WTC11 (cell line): ENCODE measurements around the gene CD28. TPM values are rescaled to one million over a fixed set of nuclear protein-coding genes. Genes with fewer than 3 reads are reported as not detected.

Experiments used
- ATAC-seq: fragments of 200-7000 bp; cut with Tn5 transposase; 2 replicates; pipeline ENCODE4 v1.10.0; 2021; ENCODE audit warnings: mild to moderate bottlenecking, moderate library complexity
- CTCF ChIA-PET: fragments of 300-600 bp; sonication (Branson Sonifier 250); formaldehyde crosslinking; loops from one replicate; lab custom pipeline; 2021; ENCODE audit warnings: antibody characterized with exemption; lab: Charles Lee
- POLR2A ChIA-PET: fragments of 350-600 bp; sonication (Branson Sonifier 250); formaldehyde crosslinking; loops from one replicate; lab custom pipeline; 2021; ENCODE audit warnings: antibody characterized with exemption; lab: Charles Lee
- DNase-seq: peaks from one replicate; pipeline ENCODE4 v3.0.0; 2021; ENCODE audit warnings: low spot score
- H3K27ac Mint-ChIP-seq: 2 replicates; pipeline ENCODE4 v1.8.0; 2021; ENCODE audit warnings: mixed read lengths
- H3K27me3 Mint-ChIP-seq: 2 replicates; pipeline ENCODE4 v1.8.0; 2021; ENCODE audit warnings: low read depth, mild to moderate bottlenecking, moderate library complexity, mixed read lengths
- H3K36me3 Mint-ChIP-seq: 2 replicates; pipeline ENCODE4 v1.8.0; 2021; ENCODE audit warnings: mixed read lengths
- H3K4me1 Mint-ChIP-seq: 2 replicates; pipeline ENCODE4 v1.8.0; 2022; ENCODE audit warnings: mixed read lengths
- H3K4me3 Mint-ChIP-seq: 2 replicates; pipeline ENCODE4 v1.8.0; 2021; ENCODE audit warnings: mild to moderate bottlenecking, moderate library complexity, mixed read lengths
- H3K9me3 Mint-ChIP-seq: 2 replicates; pipeline ENCODE4 v1.8.0; 2021; ENCODE audit warnings: mixed read lengths
- ESRRA ChIP-seq: sonication (generic); formaldehyde crosslinking; IDR thresholded peaks from 2 replicates; pipeline ENCODE4 v1.8.1; 2022; ENCODE audit warnings: mild to moderate bottlenecking, missing genetic modification reagents, borderline replicate concordance
- ETV6 ChIP-seq: sonication (generic); formaldehyde crosslinking; IDR thresholded peaks from 2 replicates; pipeline ENCODE4 v1.8.1; 2022; ENCODE audit warnings: mild to moderate bottlenecking, missing genetic modification reagents
- FOXP1 ChIP-seq: sonication (generic); formaldehyde crosslinking; IDR thresholded peaks from 2 replicates; pipeline ENCODE4 v1.8.0; 2022; ENCODE audit warnings: missing genetic modification reagents, mild to moderate bottlenecking, moderate library complexity, borderline replicate concordance
- FOXP4 ChIP-seq: sonication (generic); formaldehyde crosslinking; IDR thresholded peaks from 2 replicates; pipeline ENCODE4 v1.8.0; 2022; ENCODE audit warnings: mild to moderate bottlenecking, missing genetic modification reagents
- GABPB1 ChIP-seq: sonication (generic); formaldehyde crosslinking; IDR thresholded peaks from 2 replicates; pipeline ENCODE4 v1.8.1; 2023; ENCODE audit warnings: mild to moderate bottlenecking, missing genetic modification reagents
- OVOL2 ChIP-seq: fragments of 250-450 bp; sonication (Bioruptor Pico); IDR thresholded peaks from 2 replicates; pipeline ENCODE4 v1.9.0; 2021; ENCODE audit warnings: mild to moderate bottlenecking, borderline replicate concordance
- SOX15 ChIP-seq: fragments of 250-450 bp; sonication (Bioruptor Pico); IDR thresholded peaks from 2 replicates; pipeline ENCODE4 v1.9.0; 2021; ENCODE audit warnings: mild to moderate bottlenecking
- TCF7 ChIP-seq: sonication (generic); formaldehyde crosslinking; IDR thresholded peaks from 2 replicates; pipeline ENCODE4 v1.8.0; 2022; ENCODE audit warnings: mild to moderate bottlenecking, low read depth, missing genetic modification reagents, moderate library complexity
- ZBTB21 ChIP-seq: sonication (generic); formaldehyde crosslinking; IDR thresholded peaks from 2 replicates; pipeline ENCODE4 v1.8.1; 2023; ENCODE audit warnings: mild to moderate bottlenecking, missing genetic modification reagents, borderline replicate concordance
- ZNF423 ChIP-seq: fragments of 250-450 bp; sonication (Bioruptor Pico); IDR thresholded peaks from 2 replicates; pipeline ENCODE4 v2.1.2; 2022; ENCODE audit warnings: mild to moderate bottlenecking, moderate library complexity
- total RNA-seq: library from RNA; stranded (reverse); gene quantifications from 3 replicates; pipeline ENCODE4 v1.2.3, GENCODE V29; 2021
- TF ChIP-seq, protein P1 (sequence below): sonication (generic); formaldehyde crosslinking; IDR thresholded peaks from 2 replicates; pipeline ENCODE4 v1.8.1; 2023; ENCODE audit warnings: mild to moderate bottlenecking, missing genetic modification reagents, borderline replicate concordance
- TF ChIP-seq, protein P2 (sequence below): sonication (generic); formaldehyde crosslinking; IDR thresholded peaks from 2 replicates; pipeline ENCODE4 v1.8.0; 2022; ENCODE audit warnings: missing genetic modification reagents
- TF ChIP-seq, protein P3 (sequence below): fragments of 250-450 bp; sonication (Bioruptor Pico); IDR thresholded peaks from 2 replicates; pipeline ENCODE4 v1.9.0; 2021; ENCODE audit warnings: mild to moderate bottlenecking, borderline replicate concordance

CD28 gene
- total RNA-seq, 1 experiment from 2014 or later = 0.11 TPM

DNA sequence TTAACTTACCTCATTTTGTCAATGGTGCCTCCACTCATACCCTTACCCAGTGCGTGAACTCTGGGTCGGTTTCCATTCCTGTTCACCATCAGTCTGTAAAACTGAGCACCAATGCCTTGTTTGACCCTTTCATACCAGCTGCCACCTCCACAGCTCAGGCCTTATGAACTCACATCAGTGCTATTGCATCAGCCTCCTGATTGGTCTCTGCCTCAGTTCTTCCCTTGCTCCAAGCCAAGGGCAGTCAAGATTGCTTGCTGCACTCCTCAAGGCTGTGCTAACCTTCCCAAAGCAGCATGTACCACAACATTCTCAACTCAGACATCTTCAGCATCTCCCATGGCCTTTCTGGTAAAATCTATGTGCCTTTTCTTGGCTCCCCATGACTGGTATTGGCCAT, 9.3 kb downstream of the CD28 start:
- DNase-seq (no peak), ATAC-seq (no peak)
- ChIA-PET POLR2A (interaction anchor here (0.6 kb wide), 1 partner anchor 118 kb away, joined by 8 read pairs; no protein-coding TSS in a partner anchor), CTCF (no interaction called here)
- H3K27me3 Mint-ChIP-seq = no peaks in the 10 kb centered on the region
- peaks cover 10% of the 10 kb centered on the region for H3K9me3 Mint-ChIP-seq
- no peak overlapping the region for H3K4me3 Mint-ChIP-seq
- no peaks in the 10 kb centered on the region for H3K36me3 Mint-ChIP-seq
- peak; percentile 42; the same call in 1 of the 2 replicates for TF ChIP-seq GABPB1 (CRISPR knock-in tag)
- TF ChIP-seq, protein P1, sequence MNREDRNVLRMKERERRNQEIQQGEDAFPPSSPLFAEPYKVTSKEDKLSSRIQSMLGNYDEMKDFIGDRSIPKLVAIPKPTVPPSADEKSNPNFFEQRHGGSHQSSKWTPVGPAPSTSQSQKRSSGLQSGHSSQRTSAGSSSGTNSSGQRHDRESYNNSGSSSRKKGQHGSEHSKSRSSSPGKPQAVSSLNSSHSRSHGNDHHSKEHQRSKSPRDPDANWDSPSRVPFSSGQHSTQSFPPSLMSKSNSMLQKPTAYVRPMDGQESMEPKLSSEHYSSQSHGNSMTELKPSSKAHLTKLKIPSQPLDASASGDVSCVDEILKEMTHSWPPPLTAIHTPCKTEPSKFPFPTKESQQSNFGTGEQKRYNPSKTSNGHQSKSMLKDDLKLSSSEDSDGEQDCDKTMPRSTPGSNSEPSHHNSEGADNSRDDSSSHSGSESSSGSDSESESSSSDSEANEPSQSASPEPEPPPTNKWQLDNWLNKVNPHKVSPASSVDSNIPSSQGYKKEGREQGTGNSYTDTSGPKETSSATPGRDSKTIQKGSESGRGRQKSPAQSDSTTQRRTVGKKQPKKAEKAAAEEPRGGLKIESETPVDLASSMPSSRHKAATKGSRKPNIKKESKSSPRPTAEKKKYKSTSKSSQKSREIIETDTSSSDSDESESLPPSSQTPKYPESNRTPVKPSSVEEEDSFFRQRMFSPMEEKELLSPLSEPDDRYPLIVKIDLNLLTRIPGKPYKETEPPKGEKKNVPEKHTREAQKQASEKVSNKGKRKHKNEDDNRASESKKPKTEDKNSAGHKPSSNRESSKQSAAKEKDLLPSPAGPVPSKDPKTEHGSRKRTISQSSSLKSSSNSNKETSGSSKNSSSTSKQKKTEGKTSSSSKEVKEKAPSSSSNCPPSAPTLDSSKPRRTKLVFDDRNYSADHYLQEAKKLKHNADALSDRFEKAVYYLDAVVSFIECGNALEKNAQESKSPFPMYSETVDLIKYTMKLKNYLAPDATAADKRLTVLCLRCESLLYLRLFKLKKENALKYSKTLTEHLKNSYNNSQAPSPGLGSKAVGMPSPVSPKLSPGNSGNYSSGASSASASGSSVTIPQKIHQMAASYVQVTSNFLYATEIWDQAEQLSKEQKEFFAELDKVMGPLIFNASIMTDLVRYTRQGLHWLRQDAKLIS (CRISPR knock-in tag) = no peak
- no peak overlapping the region for H3K27ac Mint-ChIP-seq
- peaks cover 16% of the 10 kb centered on the region for H3K4me1 Mint-ChIP-seq

- POLR2A ChIA-PET = no interaction called here
- no peak for ATAC-seq
- Mint-ChIP-seq H3K36me3 (no peaks in the 10 kb centered on the region), H3K9me3 (peaks cover 10% of the 10 kb centered on the region), H3K4me3 (no peak overlapping the region), H3K27me3 (no peaks in the 10 kb centered on the region), H3K27ac (no peak overlapping the region), H3K4me1 (peaks cover 38% of the 10 kb centered on the region)
- TF ChIP-seq ETV6 (CRISPR knock-in tag) = no peak
- no peak for TF ChIP-seq ZNF423 (CRISPR knock-in tag)
- TF ChIP-seq FOXP1 (CRISPR knock-in tag) = no peak
- TF ChIP-seq, protein P2, sequence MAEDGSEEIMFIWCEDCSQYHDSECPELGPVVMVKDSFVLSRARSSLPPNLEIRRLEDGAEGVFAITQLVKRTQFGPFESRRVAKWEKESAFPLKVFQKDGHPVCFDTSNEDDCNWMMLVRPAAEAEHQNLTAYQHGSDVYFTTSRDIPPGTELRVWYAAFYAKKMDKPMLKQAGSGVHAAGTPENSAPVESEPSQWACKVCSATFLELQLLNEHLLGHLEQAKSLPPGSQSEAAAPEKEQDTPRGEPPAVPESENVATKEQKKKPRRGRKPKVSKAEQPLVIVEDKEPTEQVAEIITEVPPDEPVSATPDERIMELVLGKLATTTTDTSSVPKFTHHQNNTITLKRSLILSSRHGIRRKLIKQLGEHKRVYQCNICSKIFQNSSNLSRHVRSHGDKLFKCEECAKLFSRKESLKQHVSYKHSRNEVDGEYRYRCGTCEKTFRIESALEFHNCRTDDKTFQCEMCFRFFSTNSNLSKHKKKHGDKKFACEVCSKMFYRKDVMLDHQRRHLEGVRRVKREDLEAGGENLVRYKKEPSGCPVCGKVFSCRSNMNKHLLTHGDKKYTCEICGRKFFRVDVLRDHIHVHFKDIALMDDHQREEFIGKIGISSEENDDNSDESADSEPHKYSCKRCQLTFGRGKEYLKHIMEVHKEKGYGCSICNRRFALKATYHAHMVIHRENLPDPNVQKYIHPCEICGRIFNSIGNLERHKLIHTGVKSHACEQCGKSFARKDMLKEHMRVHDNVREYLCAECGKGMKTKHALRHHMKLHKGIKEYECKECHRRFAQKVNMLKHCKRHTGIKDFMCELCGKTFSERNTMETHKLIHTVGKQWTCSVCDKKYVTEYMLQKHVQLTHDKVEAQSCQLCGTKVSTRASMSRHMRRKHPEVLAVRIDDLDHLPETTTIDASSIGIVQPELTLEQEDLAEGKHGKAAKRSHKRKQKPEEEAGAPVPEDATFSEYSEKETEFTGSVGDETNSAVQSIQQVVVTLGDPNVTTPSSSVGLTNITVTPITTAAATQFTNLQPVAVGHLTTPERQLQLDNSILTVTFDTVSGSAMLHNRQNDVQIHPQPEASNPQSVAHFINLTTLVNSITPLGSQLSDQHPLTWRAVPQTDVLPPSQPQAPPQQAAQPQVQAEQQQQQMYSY (CRISPR knock-in tag) = no peak
- TF ChIP-seq TCF7 (CRISPR knock-in tag) = no peak
- TF ChIP-seq ESRRA = no peak
- TF ChIP-seq, protein P3, sequence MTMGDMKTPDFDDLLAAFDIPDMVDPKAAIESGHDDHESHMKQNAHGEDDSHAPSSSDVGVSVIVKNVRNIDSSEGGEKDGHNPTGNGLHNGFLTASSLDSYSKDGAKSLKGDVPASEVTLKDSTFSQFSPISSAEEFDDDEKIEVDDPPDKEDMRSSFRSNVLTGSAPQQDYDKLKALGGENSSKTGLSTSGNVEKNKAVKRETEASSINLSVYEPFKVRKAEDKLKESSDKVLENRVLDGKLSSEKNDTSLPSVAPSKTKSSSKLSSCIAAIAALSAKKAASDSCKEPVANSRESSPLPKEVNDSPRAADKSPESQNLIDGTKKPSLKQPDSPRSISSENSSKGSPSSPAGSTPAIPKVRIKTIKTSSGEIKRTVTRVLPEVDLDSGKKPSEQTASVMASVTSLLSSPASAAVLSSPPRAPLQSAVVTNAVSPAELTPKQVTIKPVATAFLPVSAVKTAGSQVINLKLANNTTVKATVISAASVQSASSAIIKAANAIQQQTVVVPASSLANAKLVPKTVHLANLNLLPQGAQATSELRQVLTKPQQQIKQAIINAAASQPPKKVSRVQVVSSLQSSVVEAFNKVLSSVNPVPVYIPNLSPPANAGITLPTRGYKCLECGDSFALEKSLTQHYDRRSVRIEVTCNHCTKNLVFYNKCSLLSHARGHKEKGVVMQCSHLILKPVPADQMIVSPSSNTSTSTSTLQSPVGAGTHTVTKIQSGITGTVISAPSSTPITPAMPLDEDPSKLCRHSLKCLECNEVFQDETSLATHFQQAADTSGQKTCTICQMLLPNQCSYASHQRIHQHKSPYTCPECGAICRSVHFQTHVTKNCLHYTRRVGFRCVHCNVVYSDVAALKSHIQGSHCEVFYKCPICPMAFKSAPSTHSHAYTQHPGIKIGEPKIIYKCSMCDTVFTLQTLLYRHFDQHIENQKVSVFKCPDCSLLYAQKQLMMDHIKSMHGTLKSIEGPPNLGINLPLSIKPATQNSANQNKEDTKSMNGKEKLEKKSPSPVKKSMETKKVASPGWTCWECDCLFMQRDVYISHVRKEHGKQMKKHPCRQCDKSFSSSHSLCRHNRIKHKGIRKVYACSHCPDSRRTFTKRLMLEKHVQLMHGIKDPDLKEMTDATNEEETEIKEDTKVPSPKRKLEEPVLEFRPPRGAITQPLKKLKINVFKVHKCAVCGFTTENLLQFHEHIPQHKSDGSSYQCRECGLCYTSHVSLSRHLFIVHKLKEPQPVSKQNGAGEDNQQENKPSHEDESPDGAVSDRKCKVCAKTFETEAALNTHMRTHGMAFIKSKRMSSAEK = no peak
- no peak for TF ChIP-seq SOX15 (CRISPR knock-in tag)
- no peak for TF ChIP-seq OVOL2 (CRISPR knock-in tag)
- no peak for TF ChIP-seq FOXP4
- TF ChIP-seq ZBTB21 (CRISPR knock-in tag) = no peak
- CTCF ChIA-PET = interaction anchor here (1.1 kb wide), 1 partner anchor 97 kb away, joined by 3 read pairs; no protein-coding TSS in a partner anchor
- no peak for DNase-seq
Observed at GRCh38 chr2:203718087-203718486, 11.6 kb downstream of the CD28 start.
